Prostate gland (tissue), 2 donors: Measurements from ENCODE around the gene FOXD2.

Experiments
- POLR2A ChIP-seq: fragments of 450-650 bp; IDR thresholded peaks from one replicate; pipeline ENCODE4 v1.6.1; 2016; ENCODE audit warnings: antibody characterized with exemption, mild to moderate bottlenecking
- POLR2AphosphoS5 ChIP-seq: sonication (generic); formaldehyde crosslinking; IDR thresholded peaks from one replicate; pipeline ENCODE4 v1.6.1; 2017; ENCODE audit warnings: antibody characterized with exemption
- TF ChIP-seq, protein P1 (sequence below), 4 experiments: fragments of 200-600 bp in 2 of 4; fragments of 450-650 bp in 2 of 4; sonication (generic) in 2 of 4; IDR thresholded peaks; 1 replicate in 3 of 4; 2 replicates in 1 of 4; pipeline ENCODE4 v1.5.1; 2016 to 2019; ENCODE audit warnings: antibody characterized with exemption in 4 of 4, mild to moderate bottlenecking in 2 of 4, moderate library complexity in 2 of 4

- TF ChIP-seq, protein P1, sequence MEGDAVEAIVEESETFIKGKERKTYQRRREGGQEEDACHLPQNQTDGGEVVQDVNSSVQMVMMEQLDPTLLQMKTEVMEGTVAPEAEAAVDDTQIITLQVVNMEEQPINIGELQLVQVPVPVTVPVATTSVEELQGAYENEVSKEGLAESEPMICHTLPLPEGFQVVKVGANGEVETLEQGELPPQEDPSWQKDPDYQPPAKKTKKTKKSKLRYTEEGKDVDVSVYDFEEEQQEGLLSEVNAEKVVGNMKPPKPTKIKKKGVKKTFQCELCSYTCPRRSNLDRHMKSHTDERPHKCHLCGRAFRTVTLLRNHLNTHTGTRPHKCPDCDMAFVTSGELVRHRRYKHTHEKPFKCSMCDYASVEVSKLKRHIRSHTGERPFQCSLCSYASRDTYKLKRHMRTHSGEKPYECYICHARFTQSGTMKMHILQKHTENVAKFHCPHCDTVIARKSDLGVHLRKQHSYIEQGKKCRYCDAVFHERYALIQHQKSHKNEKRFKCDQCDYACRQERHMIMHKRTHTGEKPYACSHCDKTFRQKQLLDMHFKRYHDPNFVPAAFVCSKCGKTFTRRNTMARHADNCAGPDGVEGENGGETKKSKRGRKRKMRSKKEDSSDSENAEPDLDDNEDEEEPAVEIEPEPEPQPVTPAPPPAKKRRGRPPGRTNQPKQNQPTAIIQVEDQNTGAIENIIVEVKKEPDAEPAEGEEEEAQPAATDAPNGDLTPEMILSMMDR (IDR thresholded peaks at IDR 0.05) = no peak
- TF ChIP-seq POLR2A = no peak
- no peak for TF ChIP-seq POLR2AphosphoS5
These were observed 22.6 kb downstream of the FOXD2 start for GRCh38 chr1:47460456-47460855.
